HG03159 (cell line): Measurements from ENCODE around the gene KRTAP19-5.
"Not testable (repeated sequence)": the region's sequence is repeated elsewhere in the genome, so short reads cannot be mapped to it uniquely, and the experiment has no call there.

Experiments
- ATAC-seq: cut with Tn5 transposase; IDR thresholded peaks from one replicate; pipeline ENCODE4 v1.9.1; 2021; ENCODE audit warnings: mild to moderate bottlenecking, moderate library complexity; ENCODE audit not compliant: unreplicated experiment

Gene KRTAP19-5

DNA sequence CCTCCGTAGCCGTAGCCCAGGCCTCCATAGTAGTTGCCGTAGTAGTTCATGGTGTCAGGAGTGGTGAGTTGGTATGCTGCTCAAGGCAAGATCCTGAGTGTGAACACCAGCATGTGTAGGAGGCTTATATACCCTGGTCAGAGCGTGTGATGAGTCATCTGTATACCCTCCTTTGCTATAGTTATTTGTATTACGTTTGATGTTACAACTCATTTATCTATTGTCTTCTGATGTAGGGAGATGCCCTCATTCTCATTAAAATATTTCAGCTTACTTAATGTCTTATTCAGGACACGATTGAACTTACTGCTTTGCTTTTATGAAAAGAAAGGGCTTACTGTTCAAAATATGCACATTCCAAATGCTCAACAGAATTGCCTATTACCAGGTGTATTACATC is at the start of gene KRTAP19-5:
TSS of gene KRTAP19-5 (minus strand) at position 101 of the 400 bp plus-strand sequence. CDS start at position 50, 51 bp downstream.
- ATAC-seq: no peak

DNA sequence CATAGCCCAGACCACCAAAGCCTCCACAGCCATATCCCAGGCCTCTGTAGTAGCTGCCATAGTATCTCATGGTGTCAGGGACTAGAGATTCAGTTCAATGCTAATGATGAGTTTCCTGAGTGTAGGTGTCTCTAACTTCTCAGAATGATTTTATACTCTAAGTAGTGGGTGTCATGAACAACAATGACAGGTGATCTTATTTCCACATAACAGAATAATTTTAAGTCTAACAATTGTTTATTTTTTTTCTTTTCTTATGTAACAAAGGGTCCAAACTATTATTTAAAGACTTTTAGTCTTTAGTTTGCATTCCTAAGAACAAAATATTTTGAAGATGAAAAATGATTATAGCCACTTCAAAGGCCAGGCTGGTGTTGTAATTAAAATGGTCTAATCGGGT is 39.8 kb upstream of the KRTAP19-5 start, which contains the start of gene KRTAP19-6:
TSS of gene KRTAP19-6 (minus strand) at position 101 of the 400 bp plus-strand sequence. CDS start at position 70, 31 bp downstream.
- ATAC-seq: no peak

GRCh38 chr21:30518876-30519275 is 16.9 kb upstream of the KRTAP19-5 start:
- ATAC-seq: no peak

- no peak for ATAC-seq
These were observed 13.7 kb upstream of the KRTAP19-5 start for GRCh38 chr21:30515681-30516080.

GRCh38 chr21:30505621-30506205 is 3.8 kb upstream of the KRTAP19-5 start:
- ATAC-seq: not testable (repeated sequence)

DNA sequence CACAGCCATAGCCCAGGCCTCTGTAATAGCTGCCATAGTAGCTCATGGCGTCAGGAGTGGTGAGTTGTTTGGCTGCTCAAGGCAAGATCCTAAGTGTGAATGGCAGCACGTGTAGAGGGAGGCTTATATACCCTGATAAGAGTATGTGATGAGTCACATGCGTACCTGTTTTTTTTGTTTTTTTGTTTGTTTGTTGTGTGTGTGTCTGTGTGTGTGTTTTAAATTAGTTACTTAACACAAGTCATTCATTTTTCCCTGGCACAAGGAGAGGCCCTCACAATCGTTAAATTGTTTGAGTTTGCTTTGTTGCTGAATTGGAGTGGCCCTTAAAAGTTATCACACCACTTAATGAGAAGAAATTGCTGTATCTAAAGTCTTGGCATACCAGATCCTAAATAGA is 4.9 kb downstream of the KRTAP19-5 start, which contains the start of gene KRTAP19-4:
TSS of gene KRTAP19-4 (minus strand) at position 101 of the 400 bp plus-strand sequence. CDS start at position 46, 55 bp downstream.
- ATAC-seq: no peak

- ATAC-seq: no peak
These were observed 9.9 kb downstream of the KRTAP19-5 start, which contains the start of gene KRTAP19-3 for GRCh38 chr21:30491963-30492428. Gene KRTAP19-3, minus strand, starts transcription at chr21:30492013. Its CDS starts 56 bp downstream, at chr21:30491957.

GRCh38 chr21:30487336-30487735 is 14.6 kb downstream of the KRTAP19-5 start, which contains the start of gene KRTAP19-2:
Gene KRTAP19-2, minus strand, starts transcription at chr21:30487436. Its CDS starts 88 bp downstream, at chr21:30487348.
- no peak for ATAC-seq

- no peak for ATAC-seq
These were observed 15.8 kb downstream of the KRTAP19-5 start for GRCh38 chr21:30486180-30486579.

DNA sequence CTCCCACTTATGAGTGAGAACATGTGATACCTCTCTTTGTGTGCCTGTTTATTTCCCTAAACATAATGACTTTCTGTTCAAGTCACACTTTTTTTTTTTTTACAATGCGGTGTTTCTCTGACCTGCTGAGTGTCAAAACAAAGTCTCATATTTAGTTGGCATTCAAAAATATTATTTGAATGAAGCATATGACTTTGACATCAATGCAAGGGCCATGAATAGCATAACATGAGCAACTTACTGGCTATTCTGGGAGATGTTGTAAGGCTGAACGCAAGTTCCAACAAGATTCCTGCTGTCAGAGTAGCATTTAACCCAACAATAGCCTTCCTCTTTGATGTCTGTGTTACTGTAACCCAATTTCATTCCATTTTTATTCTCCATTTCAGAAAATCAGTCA is 19.8 kb downstream of the KRTAP19-5 start:
- no peak for ATAC-seq

DNA sequence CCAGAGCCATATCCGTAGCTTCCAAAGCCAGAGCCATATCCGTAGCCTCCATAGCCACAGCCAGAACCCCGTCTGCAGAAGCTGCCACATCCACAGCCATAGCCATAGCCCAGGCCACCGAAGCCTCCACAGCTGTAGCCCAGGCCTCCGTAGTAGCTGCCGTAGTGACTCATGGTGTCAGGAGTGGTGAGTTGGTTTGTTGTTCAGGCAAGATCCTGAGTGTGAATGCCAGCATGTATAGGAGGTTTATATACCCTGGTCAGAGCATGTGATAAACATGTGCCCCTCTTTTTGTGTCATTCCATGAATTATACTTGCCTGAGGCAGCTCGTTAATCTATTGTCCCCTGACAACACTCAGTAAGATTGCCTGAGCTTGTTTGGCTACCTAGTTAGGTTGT is 21.8 kb downstream of the KRTAP19-5 start, which contains the start of gene KRTAP19-1:
TSS of gene KRTAP19-1 (minus strand) at position 223 of the 400 bp plus-strand sequence. CDS start at position 173, 50 bp downstream.
- no peak for ATAC-seq

DNA sequence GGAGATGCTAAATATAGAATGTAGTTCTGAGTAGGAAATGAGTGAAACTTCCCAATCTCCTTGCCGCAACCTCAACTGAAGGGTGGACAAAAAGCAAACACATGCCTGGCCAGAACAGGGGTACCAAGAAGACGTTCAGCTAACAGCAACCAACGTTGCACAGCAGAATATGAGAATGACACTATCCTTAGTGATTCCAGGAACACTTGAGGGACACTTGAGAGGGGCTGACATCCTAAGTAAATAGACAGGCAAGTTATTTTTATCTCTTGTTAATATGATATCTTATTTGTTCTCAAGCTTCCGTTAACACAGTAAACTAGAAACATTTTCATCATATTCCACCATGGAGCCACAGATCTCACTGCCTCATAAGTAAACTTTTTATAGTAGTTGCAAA is 22.7 kb downstream of the KRTAP19-5 start:
- no peak for ATAC-seq

DNA sequence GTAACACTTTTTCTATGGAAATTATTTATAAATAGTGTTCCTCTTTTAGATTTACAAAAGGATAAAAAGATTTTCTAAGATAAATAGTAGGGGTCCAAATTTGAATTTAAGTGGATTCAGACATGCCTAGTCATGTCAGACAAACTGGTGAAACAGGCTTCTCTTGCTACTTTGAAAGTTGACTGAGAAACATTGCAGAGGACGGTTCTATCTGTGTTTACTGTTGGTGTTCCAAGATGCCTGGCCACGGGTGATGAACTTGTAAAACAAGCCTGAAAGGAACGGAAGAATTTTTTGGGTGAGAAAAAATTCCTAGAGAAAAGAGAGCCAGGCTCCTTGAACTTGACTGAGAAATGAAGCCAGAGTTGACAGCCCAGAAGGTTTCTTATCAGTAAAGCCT is 23.9 kb downstream of the KRTAP19-5 start:
- ATAC-seq: no peak

- ATAC-seq: no peak
These were observed 32.8 kb downstream of the KRTAP19-5 start for GRCh38 chr21:30468900-30469714.

DNA sequence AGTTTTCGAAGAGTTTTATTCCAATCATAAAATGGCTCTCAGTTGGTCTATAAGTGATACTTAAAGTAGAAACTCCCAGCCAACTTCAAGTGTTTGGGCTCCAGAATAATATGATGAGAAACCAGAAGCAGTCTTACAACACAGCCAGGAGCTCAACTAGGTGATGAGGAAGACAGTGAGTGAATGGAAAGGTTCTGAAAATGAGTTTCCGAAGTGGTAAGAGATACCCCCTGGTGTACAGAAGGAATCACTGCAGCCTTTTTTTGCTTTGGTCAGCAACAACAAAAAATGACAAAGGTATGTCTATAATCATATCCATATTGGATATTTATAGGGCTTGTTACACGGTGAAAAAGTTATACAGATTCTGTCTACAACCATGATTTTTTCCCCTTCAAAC is 38.2 kb downstream of the KRTAP19-5 start:
- ATAC-seq: no peak
